ENCODE results near the gene ELN. TPM values are rescaled to one million over a fixed set of nuclear protein-coding genes. Genes with fewer than 3 reads are reported as not detected.

ELN gene
- total RNA-seq, 2 donors from 2014 or later = 92.6 to 131 TPM

DNA sequence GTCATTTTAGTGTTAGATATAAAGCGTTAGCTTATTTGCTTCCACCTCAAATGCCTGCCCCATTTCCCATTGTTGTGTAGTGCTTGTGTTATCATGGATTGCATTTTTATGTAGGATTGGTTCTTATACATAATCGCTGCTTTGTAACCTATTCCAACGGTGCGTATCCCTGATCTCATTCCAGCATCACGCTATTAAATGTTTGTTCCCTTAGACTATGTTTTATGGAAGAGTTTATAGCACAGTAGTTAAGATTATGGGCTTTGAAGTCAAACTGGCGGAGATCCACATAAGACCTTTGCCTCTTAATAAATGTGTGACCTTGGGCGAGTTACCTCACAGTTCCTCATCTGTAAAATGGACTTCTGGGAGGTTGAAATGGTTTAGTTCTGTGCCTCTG, 34.0 kb upstream of the ELN start:
- Histone ChIP-seq H3K9me3 (peaks cover 0 to 5% (median 0%) of the 10 kb centered on the region in 3 donors), H3K4me1 (peaks cover 8% of the 10 kb centered on the region), H3K27ac (no peak overlapping the region), H3K27me3 (no peaks in the 10 kb centered on the region), H3K36me3 (replicated peaks in 1 of 2; ENCODE audit: insufficient read depth in 1 of 2, low read depth in 2 of 2) (no peaks in the 10 kb centered on the region), H3K4me3 (no peak overlapping the region)
- ATAC-seq (no peak), DNase-seq (no peak)
- intact Hi-C loops (cut with DNase I) = no loop called here
- TF ChIP-seq, protein P1, sequence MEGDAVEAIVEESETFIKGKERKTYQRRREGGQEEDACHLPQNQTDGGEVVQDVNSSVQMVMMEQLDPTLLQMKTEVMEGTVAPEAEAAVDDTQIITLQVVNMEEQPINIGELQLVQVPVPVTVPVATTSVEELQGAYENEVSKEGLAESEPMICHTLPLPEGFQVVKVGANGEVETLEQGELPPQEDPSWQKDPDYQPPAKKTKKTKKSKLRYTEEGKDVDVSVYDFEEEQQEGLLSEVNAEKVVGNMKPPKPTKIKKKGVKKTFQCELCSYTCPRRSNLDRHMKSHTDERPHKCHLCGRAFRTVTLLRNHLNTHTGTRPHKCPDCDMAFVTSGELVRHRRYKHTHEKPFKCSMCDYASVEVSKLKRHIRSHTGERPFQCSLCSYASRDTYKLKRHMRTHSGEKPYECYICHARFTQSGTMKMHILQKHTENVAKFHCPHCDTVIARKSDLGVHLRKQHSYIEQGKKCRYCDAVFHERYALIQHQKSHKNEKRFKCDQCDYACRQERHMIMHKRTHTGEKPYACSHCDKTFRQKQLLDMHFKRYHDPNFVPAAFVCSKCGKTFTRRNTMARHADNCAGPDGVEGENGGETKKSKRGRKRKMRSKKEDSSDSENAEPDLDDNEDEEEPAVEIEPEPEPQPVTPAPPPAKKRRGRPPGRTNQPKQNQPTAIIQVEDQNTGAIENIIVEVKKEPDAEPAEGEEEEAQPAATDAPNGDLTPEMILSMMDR (IDR thresholded peaks at IDR 0.05) = no peak
- TF ChIP-seq POLR2A (IDR thresholded peaks at IDR 0.05) = no peak
- WGBS, 2 donors = 86% methylated on average over 7 of the region's 7 CpGs

- TF ChIP-seq, protein P1 (IDR thresholded peaks at IDR 0.05) = no peak
- no peak for TF ChIP-seq POLR2A (IDR thresholded peaks at IDR 0.05)
- DNase-seq = no peak
- intact Hi-C loops (cut with DNase I) = no loop called here
- H3K36me3 ChIP-seq (replicated peaks in 1 of 2; ENCODE audit: insufficient read depth in 1 of 2, low read depth in 2 of 2) = no peaks in the 10 kb centered on the region
- H3K4me3 ChIP-seq = no peak overlapping the region
- ATAC-seq = no peak
- H3K27me3 ChIP-seq = no peaks in the 10 kb centered on the region
- peaks cover 13% of the 10 kb centered on the region for H3K4me1 ChIP-seq
- H3K9me3 ChIP-seq = peaks cover 0 to 5% (median 0%) of the 10 kb centered on the region in 3 donors
- H3K27ac ChIP-seq = no peak overlapping the region
These were observed 33.2 kb upstream of the ELN start for GRCh38 chr7:73994761-73995160.

DNA sequence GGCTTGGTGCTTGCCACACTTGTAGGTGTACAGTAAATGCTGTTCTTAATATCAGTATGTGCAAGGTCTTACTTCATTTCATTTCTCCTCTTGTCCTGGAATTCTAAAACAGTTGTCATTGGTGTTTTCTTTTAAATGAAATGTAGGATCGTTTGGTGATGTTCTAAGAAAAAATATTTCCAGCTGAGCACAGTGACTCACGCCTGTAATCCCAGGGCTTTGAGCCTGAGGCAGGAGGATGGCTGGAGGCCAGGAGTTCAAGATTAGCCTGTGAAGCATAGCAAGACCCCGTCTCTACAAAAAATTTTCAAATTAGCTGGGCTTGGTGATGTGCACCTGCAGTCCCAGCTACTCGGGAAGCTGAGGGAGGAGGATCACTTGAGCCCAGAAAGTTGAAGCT, 32.6 kb upstream of the ELN start:
- Histone ChIP-seq H3K36me3 (replicated peaks in 1 of 2; ENCODE audit: insufficient read depth in 1 of 2, low read depth in 2 of 2) (no peaks in the 10 kb centered on the region), H3K9me3 (peaks cover 0 to 5% (median 0%) of the 10 kb centered on the region in 3 donors), H3K4me3 (no peak overlapping the region), H3K27ac (no peak overlapping the region), H3K4me1 (peaks cover 15% of the 10 kb centered on the region), H3K27me3 (no peaks in the 10 kb centered on the region)
- no peak for DNase-seq
- 81 to 84% methylated on average over 4 of the region's 4 CpGs for WGBS, 2 donors
- intact Hi-C loops (cut with DNase I) = no loop called here
- ATAC-seq = no peak
- TF ChIP-seq, protein P1 (IDR thresholded peaks at IDR 0.05) = no peak
- no peak for TF ChIP-seq POLR2A (IDR thresholded peaks at IDR 0.05)

DNA sequence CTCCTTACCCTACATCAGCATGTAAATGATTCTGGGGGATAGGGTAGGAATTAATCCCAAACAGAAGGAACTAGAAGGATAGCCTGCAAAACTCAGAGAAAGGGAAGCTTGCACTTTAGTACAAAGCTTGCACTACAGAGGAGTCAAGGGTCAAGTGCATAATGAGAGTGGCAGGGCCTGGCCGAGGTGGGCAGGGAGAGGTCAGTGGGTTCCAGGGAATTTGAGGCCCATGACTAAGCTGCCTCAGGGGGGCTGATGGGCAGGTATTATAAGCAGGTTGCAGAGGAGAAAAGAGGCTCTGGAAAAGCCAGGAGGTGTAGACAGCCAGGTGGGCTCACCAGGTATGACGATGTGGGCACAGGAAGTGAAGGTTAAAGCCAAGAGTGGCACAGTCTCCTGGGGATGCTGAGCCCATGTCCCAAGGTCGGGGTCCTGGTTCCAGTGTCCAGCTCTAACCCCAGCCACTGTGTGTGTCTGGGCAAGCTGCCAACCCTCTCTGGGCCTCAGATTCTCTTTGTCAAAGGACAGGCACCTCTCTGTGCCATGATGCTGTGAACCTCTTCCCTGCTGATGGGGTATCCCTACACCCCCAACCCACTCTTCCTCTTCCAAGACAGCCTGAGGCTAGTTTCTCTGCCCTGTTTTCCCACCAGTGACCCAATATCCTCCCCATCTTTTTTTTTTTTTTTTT, 32.0 kb upstream of the ELN start:
- Histone ChIP-seq H3K27ac (no peak overlapping the region), H3K4me3 (no peak overlapping the region), H3K36me3 (replicated peaks in 1 of 2; ENCODE audit: insufficient read depth in 1 of 2, low read depth in 2 of 2) (no peaks in the 10 kb centered on the region), H3K4me1 (peaks cover 15% of the 10 kb centered on the region), H3K27me3 (no peaks in the 10 kb centered on the region), H3K9me3 (peaks cover 0 to 5% (median 0%) of the 10 kb centered on the region in 3 donors)
- intact Hi-C loops (cut with DNase I) = no loop called here
- DNase-seq = no peak
- WGBS, 2 donors = 77 to 81% methylated on average over 3 of the region's 3 CpGs
- TF ChIP-seq, protein P1 (IDR thresholded peaks at IDR 0.05) = no peak
- TF ChIP-seq POLR2A (IDR thresholded peaks at IDR 0.05) = no peak
- no peak for ATAC-seq

- H3K36me3 ChIP-seq (replicated peaks in 1 of 2; ENCODE audit: insufficient read depth in 1 of 2, low read depth in 2 of 2) = no peaks in the 10 kb centered on the region
- no peak for ATAC-seq
- peaks cover 0 to 5% (median 0%) of the 10 kb centered on the region in 3 donors for H3K9me3 ChIP-seq
- DNase-seq = no peak
- 72 to 83% methylated on average over 6 to 7 of the region's 7 CpGs for WGBS, 2 donors
- no peak overlapping the region for H3K4me3 ChIP-seq
- H3K27ac ChIP-seq = no peak overlapping the region
- no peaks in the 10 kb centered on the region for H3K27me3 ChIP-seq
- intact Hi-C loops (cut with DNase I) = no loop called here
- TF ChIP-seq POLR2A (IDR thresholded peaks at IDR 0.05) = no peak
- TF ChIP-seq, protein P1 (IDR thresholded peaks at IDR 0.05) = no peak
- peaks cover 13% of the 10 kb centered on the region for H3K4me1 ChIP-seq
These were observed 30.9 kb upstream of the ELN start for GRCh38 chr7:73997056-73997455.
